Measurements from ENCODE around the gene SPATA31C1.

GRCh38 chr9:87885484-87886189 is 32.1 kb upstream of the SPATA31C1 start:
- TF ChIP-seq CTCF (IDR thresholded peaks at IDR 0.05), result no peak
- no peak for TF ChIP-seq EZH2 (IDR thresholded peaks at IDR 0.05; ENCODE audit: borderline replicate concordance, insufficient read depth, low read depth, low read length, poor library complexity, severe bottlenecking)
